Epithelial cell of proximal tubule (primary cell): ENCODE results near the gene SDHB. TPM values are rescaled to one million over a fixed set of nuclear protein-coding genes. Genes with fewer than 3 reads are reported as not detected.

Experiments
- DNase-seq: peaks from one replicate; pipeline ENCODE4 v3.0.0-alpha.2; 2011; ENCODE audit warnings: low read depth
- H3K4me3 ChIP-seq: 2 replicates; pipeline ENCODE4 v1.5.1; 2011; ENCODE audit warnings: low read depth, mild to moderate bottlenecking, low read length
- total RNA-seq: library from RNA; depleted of rRNA; stranded (reverse); fragments of >200 nt; gene quantifications from 2 replicates; pipeline ENCODE4 v1.2.3, GENCODE V29; 2015
- TF ChIP-seq, protein P1 (sequence below): conservative IDR thresholded peaks from 2 replicates; pipeline ENCODE4 v1.5.1; 2012; ENCODE audit warnings: low read depth, mild to moderate bottlenecking, low read length

SDHB gene
- total RNA-seq, 1 donor from 2014 or later = 118 TPM

DNA sequence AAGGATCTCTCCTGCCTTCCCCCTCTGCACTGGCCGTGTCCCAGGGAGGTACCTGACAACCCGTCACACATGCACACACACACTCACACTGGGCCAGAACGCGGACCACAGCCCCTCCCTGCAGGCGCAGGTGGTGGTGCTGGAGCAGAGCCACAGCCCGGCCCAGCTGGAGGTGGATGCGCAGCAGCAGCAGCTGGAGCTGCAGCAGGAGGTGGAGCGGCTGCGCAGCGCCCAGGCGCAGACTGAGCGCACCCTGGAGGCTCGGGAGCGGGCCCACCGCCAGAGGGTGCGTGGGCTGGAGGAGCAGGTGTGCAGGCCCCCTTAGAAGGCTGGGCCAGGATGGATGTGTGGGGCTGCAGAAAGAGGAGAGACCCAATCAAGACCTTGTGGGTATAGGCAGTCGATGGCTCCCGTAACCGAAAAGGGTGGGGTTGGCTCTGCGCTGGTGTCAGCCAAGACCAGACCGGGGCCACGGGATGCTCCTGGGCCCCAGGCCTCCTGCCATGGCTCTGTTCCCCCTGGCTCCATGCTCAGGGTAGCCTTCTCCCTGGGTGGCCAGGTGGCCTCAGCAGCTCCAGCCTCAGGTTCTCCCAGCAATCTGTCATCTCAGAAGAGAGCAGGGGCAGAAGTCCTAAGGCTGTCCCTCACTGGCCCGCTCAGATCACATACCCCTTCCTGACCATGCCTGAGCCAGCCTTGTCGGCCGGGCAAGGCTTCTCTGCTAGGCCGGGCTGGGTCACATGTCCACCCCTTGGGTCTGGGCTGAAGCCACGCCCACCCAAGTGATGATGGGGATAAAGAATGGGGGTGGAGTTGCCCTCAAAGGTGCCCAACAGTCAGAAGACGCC, 82.3 kb downstream of the SDHB start:
- TF ChIP-seq, protein P1, sequence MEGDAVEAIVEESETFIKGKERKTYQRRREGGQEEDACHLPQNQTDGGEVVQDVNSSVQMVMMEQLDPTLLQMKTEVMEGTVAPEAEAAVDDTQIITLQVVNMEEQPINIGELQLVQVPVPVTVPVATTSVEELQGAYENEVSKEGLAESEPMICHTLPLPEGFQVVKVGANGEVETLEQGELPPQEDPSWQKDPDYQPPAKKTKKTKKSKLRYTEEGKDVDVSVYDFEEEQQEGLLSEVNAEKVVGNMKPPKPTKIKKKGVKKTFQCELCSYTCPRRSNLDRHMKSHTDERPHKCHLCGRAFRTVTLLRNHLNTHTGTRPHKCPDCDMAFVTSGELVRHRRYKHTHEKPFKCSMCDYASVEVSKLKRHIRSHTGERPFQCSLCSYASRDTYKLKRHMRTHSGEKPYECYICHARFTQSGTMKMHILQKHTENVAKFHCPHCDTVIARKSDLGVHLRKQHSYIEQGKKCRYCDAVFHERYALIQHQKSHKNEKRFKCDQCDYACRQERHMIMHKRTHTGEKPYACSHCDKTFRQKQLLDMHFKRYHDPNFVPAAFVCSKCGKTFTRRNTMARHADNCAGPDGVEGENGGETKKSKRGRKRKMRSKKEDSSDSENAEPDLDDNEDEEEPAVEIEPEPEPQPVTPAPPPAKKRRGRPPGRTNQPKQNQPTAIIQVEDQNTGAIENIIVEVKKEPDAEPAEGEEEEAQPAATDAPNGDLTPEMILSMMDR = no peak
- no peak for DNase-seq
- H3K4me3 ChIP-seq = no peak overlapping the region

DNA sequence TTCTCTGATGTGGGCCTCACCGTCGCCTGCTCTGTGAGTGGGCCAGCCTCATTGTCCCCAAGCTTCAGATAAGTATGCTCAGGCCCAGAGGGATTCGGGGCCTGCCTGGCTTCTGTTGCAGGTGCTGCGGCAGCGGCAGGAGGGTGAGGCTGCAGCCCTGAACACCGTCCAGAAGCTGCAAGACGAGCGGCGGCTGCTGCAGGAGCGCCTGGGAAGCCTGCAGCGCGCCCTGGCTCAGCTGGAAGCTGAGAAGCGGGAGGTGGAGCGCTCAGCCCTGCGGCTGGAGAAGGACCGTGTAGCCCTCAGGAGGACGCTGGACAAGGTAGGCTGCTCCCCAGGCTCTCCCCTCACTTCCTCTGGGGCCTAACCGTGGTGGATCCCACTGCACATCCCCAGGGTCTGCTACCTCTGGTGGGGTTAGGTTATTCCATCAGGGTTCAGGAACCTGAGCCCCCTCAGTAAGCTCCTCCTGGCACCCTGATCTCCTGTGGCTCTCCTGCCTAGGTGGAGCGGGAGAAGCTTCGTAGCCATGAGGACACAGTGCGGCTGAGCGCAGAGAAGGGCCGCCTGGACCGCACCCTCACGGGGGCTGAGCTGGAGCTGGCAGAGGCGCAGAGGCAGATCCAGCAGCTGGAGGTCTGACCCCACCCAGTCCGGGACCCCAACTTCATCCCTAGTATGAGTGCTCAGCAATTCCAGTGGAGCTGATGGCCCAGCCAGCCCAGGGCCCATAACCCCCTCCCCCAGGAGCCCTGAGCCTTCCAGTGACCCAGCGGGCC, 83.5 kb downstream of the SDHB start:
- TF ChIP-seq, protein P1 = no peak
- DNase-seq = no peak
- no peak overlapping the region for H3K4me3 ChIP-seq

DNA sequence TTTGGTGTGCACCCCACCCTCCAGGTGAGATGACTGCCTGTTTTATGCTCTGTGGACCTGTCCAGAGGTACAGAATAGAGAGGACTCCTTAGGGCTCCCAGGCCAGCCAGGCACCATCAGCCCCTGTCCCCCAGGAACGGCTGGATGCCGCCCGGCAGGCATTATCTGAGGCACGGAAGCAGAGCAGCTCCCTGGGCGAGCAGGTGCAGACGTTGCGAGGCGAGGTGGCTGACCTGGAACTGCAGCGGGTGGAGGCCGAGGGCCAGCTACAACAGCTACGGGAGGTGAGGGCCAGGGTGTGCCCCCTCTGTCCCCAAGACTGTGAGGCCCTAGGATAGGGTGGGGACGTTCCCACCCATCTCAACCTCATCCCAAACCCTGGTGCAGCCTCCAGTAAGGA, 84.2 kb downstream of the SDHB start:
- TF ChIP-seq, protein P1 = no peak
- no peak overlapping the region for H3K4me3 ChIP-seq

DNA sequence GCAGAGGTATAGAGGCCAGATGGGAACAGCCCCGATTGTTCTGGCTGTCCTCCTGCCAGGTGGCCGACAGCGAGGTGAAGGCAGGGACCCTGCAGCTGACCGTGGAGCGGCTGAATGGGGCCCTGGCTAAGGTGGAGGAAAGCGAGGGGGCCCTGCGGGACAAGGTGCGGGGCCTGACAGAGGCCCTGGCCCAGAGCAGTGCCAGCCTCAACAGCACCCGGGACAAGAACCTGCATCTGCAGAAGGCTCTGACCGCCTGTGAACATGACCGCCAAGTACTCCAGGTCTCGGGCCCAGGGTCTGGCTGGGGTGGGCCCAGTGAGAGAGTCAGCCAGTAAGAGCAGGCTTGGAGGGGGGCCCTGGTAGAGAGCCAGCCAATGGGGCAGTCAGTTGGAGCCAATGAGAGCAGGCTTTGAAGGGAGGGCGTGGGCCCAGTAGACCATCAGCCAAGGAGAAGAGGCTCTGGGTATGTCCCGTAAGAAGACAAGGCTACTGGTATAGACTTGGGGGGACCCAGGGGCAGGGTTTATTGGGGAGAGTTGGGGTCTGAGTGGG, 84.7 kb downstream of the SDHB start:
- H3K4me3 ChIP-seq = no peak overlapping the region
- DNase-seq = no peak
- TF ChIP-seq, protein P1 = no peak

More for the DNA sequence above, 84.2 kb downstream of the SDHB start:
- DNase-seq = no peak

Other genes with a start within 250 kb of the SDHB start
- gene RNU1-2, start 158.1 kb downstream of the SDHB start, total RNA-seq = under 0.01 TPM in 2 replicates
- 15.2 and 17.7 TPM in 2 replicates for gene CROCC, start 132.1 kb downstream of the SDHB start, total RNA-seq
- gene MFAP2, start 73.4 kb downstream of the SDHB start, total RNA-seq = 42.2 and 53.2 TPM in 2 replicates
- gene ATP13A2, start 42.1 kb downstream of the SDHB start, total RNA-seq = 75.7 and 87.8 TPM in 2 replicates
- 1.5 and 15.2 TPM in 2 replicates for gene PADI2, start 65.4 kb upstream of the SDHB start, total RNA-seq
- gene PADI1, start 151.1 kb upstream of the SDHB start, total RNA-seq = 1.1 and 3.4 TPM in 2 replicates
- 0.07 TPM in 1 of 2 replicates, not detected in the other for gene PADI3, start 195.1 kb upstream of the SDHB start, total RNA-seq